HG02943 (cell line): ENCODE data around the gene TRIL.

ENCODE experiments used
- ATAC-seq: cut with Tn5 transposase; IDR thresholded peaks from one replicate; pipeline ENCODE4 v1.9.1; 2021; ENCODE audit warnings: mild to moderate bottlenecking, low read depth, moderate library complexity; ENCODE audit not compliant: unreplicated experiment

The TRIL gene, protein sequence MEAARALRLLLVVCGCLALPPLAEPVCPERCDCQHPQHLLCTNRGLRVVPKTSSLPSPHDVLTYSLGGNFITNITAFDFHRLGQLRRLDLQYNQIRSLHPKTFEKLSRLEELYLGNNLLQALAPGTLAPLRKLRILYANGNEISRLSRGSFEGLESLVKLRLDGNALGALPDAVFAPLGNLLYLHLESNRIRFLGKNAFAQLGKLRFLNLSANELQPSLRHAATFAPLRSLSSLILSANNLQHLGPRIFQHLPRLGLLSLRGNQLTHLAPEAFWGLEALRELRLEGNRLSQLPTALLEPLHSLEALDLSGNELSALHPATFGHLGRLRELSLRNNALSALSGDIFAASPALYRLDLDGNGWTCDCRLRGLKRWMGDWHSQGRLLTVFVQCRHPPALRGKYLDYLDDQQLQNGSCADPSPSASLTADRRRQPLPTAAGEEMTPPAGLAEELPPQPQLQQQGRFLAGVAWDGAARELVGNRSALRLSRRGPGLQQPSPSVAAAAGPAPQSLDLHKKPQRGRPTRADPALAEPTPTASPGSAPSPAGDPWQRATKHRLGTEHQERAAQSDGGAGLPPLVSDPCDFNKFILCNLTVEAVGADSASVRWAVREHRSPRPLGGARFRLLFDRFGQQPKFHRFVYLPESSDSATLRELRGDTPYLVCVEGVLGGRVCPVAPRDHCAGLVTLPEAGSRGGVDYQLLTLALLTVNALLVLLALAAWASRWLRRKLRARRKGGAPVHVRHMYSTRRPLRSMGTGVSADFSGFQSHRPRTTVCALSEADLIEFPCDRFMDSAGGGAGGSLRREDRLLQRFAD

DNA sequence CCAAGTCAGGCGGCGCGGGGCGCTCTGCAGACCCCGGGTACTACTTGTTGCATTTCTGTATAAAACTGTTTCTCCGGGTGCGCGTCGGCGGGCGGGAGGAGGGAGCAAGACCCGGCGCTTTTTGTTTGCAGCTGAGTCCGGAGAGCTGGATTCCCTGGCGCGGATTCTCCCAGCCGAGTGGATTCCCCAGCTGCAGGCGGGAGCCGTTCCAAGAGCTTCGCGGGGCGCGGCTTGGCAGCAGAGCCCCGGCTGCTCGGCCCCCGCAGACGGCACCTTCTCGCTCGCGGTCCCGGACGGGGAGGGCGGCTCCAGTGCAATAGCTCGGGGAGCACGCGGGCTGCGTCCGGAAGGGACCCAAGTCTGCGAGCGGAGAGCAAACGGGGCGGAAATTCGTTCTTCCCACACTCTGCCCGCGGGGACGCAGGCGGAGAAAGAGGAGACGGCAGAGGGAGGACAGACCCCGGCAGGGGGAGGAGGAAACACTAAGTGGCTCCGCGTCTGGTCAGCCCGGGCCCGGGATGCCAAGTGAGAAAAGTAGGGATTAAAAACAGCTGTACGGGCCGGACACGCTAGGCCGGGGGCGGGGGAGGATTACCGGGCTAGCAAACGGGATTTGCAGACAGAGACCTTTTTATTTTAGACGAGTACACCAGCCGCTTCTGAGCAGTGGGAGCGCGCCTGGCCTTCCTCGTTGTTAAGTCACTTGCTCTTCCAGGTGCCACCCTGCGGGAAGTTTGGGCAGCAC lies at the start of gene TRIL:
Gene TRIL, minus strand, starts transcription at position 96 of the 745 bp plus-strand sequence. CDS start 284 bp downstream, outside the sequence.
- ATAC-seq, result no peak

DNA sequence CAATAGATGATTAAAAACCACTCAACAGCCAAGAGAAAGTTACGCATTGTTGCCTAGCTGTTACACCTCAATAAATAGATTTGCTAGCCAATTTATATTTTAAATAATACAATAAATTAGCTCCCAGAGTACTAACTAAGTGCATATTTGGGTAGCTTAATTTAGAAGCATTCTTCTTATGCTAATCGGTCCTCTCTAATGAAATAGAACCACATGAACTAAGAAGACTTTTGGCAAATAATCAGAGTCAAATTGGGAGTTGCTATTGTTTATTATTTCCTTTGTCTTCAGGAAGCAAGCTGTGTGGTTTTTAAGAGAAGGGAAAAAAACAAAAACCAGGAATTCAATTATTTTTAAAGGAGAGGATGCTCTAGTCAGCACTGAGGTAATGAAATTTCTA lies 49.0 kb upstream of the TRIL start:
- no peak for ATAC-seq

DNA sequence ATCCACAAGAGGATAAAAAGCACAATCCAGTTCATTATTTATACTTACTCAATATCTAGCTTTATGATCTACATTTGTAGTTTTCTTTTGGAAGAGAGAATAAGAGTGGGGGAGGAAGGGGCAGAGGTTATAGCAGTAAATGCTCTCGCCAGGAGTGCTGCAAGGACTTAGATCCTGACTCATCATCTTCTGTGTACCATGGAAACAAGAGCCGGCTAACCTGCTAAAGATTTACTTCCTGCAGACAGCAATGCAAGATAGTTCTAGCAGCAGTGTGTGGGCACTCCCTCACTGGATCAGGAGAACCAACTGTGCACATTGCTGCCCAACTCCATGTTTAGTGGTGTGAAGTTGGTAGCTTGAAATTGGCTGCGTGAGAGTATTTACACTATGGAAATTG lies 47.7 kb upstream of the TRIL start:
- ATAC-seq, result no peak

DNA sequence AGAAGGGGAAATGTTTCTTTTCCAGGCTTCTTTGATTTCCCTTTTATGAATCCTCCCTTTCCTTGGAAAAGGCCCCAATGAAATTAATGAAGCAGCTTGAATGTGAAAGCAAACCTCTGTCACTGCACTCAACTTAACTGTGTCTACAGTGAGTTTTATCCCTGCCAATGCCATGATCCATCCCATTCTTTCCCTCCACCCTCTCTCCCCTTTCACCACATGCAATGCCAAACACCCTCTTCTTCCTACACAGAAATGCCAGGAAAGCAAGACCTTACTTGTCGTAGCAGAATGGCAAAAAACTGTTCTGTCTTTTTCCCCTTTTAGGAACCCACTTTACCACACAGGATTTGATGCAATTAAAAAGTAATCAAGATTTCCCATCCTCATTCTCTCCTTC lies 47.3 kb upstream of the TRIL start:
- ATAC-seq, result no peak

DNA sequence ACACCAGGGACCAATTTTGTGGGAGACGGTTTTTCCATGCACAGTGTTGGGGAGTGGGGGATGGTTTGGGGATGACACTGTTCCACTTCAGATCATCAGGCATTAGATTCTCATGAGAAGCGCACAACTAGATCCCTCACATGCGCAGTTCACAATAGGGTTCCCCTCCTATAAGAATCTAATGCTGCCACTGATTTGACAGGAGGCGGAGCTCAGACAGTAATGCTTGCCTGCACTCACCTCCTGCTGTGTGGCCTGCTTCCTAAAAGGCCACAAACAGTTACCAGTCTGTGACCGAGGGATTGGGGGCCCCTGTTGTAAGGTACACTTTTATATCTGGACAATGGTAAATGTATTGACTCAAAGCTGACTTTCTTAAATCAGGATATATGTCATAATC lies 45.6 kb upstream of the TRIL start:
- no peak for ATAC-seq

DNA sequence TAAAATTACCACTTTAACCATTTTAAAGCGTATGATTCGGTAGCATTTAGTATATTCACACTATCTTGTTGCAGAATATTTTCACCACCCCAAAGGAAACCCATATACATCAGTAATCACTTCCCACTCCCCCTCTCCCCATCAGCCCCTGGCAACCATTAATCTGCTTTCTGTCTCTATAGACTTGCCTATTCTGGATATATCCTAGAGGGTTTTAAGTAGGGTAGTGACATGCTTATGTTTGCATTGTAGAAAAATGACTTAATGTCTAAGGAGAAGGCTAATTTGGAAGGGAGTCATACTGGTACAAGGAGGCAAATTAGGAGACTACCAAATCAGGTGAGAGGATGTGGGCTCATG lies 42.6 kb upstream of the TRIL start:
- ATAC-seq, result no peak

DNA sequence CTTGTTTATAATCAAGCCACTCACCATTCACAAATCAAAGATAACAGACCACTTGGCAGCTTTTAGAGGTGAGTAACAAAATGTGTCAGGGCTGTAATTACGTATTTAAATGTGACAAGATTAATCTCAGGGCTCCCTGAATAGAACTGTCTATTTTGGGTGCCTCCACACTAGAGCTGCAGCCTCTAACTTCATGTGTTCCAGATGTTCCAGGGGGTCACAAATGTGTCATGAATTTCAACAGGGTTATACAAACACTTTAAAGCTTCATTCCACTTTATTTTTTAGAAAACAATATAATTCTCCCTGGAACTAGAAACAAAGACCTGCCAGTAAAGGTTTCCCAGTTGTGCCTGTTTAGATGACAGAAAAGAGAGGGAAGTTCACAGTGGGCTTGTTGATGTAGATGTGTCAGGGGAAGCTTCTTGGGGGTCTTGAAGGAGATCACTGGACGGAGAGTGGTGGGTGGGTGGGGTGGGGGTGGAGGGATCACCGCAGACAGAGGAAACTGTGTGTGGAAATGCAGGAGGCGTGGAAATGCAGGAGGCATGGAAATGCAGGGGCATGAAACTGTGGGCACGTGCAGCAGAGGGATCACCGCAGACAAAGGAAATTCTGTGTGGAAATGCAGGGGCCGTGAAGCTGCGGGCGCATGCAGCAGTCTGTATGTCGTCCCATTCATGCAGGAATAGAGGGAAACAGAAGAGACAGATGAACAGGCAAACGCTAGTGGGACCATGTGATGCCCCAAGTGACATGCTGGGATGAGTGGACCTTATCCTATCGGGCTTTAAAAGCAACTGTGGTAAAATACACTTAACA lies 42.0 kb upstream of the TRIL start:
- no peak for ATAC-seq

DNA sequence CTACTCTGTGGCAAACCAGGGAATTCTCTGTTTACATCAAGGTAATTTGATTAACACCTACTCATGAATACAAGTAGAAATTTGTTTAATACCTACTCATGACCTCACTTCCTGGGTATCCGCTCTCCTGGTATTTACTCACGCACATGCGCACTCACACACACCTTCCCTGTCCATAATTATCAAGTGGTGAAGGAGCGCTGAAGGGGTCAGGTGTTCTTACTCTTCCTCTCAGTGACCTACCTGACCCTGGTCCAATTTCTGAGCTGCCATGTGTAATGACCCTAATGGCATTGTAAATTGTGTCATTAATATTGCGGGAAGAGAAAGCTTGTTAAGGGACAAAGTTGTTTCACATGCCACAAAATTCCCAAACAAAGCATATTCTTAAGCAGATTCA lies 41.3 kb upstream of the TRIL start:
- no peak for ATAC-seq

DNA sequence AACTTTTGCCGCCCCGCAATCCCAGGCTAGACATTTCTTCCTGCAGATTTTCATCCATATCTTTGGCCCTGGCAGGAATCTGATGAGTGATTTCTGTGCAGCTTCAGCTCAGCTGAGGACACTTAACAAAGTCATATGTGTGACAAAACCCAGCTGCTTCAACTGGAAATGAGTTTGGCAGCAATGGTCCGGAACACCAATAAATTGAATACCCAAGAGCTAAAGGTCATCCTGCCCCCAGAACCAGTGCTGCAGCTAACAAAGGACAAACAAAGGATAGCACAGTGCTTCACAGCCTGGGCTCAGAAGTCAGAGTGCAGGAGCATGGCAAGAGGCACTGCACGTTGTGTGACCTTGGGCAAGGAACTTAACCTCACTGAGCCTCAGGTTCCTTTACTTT lies 40.0 kb upstream of the TRIL start:
- no peak for ATAC-seq

DNA sequence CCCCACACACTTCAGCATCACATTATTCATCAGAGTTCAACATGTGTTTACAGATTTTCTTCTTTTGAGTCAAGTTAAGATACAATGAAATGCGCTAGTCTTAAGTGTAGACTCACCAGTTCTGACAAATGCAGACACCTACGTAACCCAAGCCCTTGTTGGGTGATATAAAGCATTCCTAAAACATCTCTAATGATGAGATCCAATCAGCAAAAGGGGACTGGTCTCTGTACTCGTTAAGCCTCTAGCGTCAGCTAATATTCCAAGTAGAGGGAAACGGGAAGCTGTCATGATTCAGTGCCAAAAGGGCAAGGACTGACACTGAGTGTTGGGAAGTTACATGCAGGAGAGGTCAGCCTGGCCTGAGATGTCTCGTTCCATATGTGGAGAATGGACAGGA lies 38.7 kb upstream of the TRIL start:
- no peak for ATAC-seq

DNA sequence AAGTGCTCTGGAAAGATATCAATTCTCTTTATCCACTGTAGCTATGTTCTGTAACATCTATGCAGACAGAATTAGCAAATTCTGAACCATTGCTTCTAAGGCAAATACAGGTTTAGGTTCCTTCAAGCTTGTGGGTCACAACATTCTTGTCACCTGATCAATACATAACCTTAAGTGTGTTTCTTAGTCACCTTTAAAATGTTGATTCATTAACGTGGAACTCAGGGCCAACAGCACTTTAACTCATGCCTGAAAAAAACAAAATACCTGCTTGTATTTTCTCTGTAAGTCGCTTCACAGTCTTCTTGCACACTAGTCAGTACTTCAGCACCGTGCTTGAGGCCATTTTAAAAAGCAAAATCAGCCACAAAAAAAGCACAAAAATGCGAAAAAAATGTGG lies 35.2 kb upstream of the TRIL start:
- no peak for ATAC-seq

DNA sequence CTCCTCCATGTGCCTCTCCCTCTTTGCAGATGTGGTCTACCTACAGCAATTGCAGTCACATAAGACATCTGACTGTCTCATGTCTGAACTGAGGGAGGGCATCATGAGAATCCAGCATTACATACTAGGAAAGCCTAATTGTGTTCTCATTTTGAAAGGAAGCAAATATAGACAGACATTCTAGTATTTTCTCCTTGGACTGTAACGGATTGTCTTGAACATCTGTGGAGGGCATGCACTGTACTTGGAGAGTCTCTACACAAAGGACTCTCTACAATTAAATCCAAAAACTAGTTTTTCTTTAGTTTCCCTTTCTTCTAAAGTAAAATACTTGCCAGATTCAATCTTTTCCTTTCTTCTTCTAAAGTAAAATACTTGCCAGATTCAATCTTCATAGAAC lies 34.7 kb upstream of the TRIL start:
- no peak for ATAC-seq

DNA sequence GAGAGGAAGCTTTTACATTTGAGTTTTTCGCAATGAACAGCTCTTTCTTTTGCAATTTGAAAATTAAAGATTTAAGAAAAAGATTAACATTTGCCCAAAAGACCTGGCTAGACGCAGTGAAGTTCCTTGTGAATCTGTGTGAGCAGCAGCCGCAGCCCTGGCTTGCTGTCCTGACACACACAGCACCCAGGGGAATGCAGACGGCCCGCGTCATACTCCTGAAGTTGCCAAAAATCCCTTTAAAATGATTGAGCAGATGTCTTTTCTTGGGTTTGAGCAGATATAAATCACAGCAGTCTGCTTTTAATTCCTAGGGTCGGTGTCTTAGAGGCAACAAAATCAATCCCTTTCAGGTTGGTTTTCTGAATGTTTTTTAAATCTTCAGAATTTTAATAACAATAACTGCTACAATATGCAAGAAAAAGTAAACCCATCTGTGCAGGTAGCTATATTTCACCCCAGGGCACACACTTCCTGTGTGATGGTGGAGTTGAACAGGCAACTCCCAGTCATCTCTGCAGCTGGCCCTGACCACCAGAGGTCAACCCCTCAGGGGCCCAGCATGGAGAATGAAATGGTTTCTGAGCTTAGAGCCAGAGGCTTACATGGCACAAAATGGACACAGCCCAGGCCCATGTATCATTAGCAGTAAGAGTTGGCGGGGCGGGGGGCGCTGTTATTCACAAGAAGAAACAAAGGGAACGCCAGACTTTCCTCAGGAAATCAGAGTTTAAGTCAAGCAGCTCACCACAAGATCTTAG lies 32.2 kb upstream of the TRIL start:
- ATAC-seq, result no peak

DNA sequence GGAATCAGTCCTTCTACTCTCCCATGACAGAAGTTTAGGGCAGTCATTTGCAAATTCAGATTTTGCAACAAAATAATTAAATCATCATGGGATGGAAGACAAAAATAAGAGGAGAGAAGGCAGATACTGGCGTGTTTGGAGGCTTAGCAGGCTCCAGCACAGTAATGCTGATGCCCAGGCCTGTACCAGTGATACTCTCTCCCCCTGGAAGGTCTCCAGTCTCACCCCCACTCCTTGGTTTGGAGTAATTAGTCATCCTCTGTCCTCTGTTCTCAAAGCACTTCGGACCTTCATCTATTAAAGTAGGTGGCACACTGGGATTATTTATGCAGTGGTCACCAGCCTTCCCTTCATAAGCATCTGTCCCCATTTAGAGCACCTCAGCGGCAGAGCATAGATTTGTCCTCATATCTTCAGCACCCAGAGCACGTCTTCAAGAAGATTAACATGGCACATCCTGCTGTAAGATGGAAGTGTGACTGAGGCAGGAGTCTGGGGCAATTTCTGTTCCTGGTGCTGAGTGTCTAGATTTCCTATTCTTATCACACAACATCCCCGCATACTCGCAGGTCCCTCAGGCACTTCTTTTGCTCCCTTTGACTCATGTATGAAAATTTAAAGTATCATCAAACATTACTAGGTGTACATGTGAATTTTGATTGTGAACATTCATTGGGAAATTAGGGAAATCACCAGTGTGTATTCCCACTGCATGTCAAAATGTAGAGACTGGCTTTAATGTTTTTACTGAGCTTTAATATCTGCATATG lies 31.3 kb upstream of the TRIL start:
- no peak for ATAC-seq

DNA sequence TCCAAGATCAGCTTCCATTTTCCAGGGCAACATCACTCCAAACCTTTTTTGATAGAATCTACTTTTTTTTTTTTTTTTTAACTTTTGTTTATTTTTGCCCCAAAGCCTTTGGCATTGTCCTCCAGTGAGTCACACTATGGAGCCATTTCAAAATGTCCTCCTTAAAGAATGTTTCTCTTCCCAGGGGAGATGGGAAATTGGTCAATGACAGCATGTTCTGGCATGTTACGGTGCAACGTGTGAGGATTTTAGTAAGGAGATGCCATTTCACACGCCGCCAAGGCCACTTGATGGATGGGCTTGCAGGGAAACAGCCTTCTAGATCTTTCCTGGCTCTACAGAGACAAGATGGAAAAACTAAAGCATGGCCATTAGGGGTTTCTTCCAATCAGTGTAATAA lies 30.7 kb upstream of the TRIL start:
- ATAC-seq, result no peak

DNA sequence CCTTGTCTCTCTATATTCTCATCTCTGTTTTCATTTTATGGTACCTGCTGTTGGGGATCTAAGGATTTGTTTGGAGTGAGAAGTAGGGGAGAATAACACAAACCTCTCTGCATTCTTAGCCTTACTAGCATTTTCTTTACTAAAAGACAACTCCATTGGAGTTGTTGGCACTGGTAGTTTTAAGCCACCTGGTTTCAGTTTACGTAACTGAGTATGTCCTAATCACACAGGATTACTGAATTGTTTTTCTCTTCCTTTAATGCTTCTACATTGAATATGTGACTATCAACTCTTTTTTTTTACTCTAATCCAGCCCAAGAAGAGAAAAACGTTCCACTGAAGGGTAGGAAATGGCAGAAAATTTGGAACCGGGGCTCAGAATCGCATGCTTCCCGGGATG lies 30.0 kb upstream of the TRIL start:
- ATAC-seq, result no peak

DNA sequence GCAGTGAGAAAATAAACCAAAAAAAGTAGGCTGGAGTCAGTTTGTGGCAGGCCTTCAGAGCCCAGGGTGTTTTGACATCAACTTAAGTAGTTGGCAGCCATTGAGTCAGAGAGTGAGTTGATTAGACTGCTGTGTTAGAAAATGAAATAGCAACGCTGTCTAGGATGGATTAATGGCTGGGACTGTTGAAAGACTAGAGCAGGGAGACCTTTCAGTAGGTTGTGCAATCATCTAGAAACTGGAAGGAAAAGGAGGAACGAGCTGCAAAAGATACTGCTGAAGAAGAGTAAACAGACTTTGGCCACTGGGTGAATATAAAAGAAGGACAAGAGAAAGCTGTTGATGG lies 28.6 kb upstream of the TRIL start:
- ATAC-seq, result no peak

DNA sequence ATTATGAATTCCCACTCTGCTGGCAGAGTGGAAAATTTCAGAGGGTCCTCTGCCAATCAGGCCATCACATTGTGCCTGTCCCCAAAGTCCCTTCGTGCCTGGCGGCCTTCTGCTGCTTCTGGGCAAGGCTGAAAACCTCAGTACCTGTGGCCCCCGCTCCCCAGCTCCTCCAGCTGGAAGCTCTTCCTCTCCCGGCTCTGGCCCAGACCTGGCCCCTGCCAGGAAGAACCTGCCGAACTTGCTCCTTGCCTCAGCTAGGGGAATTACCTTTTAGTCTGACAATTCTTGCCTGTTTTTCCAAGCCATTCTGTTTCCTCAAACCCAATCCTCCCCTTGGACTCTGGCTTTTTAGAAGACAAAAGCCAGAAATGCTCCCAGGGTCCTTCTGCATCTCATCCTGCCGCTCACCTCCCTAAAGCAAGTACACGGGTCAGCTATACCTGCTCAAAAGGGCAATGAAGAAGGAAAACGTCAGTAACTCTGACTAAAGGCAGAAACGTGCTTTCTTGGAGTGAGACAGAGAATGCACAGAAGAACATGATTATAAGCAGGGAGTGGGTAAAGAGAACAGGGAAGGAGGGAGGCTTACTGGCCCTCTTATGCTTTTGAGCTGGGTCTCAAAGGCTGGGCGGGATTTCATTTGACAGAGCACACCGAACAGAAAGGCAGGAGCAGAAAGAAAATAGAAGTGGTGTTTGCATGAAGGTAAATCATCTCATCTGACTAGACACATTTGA lies 28.1 kb upstream of the TRIL start:
- ATAC-seq, result no peak
